GM18507 (cell line): ENCODE results near the gene GPR132.
"Not testable (repeated sequence)": the region's sequence is repeated elsewhere in the genome, so short reads cannot be mapped to it uniquely, and the experiment has no call there.

ENCODE experiments used
- DNase-seq: peaks from one replicate; pipeline ENCODE4 v3.0.0; 2011; ENCODE audit warnings: low read depth; ENCODE audit not compliant: insufficient read length; ENCODE audit errors: extremely low spot score
- FAIRE-seq: peaks from 2 replicates; lab custom pipeline; 2011; peaks lifted over from hg19 to GRCh38; lab: Jason Lieb, UNC

GPR132 gene

DNA sequence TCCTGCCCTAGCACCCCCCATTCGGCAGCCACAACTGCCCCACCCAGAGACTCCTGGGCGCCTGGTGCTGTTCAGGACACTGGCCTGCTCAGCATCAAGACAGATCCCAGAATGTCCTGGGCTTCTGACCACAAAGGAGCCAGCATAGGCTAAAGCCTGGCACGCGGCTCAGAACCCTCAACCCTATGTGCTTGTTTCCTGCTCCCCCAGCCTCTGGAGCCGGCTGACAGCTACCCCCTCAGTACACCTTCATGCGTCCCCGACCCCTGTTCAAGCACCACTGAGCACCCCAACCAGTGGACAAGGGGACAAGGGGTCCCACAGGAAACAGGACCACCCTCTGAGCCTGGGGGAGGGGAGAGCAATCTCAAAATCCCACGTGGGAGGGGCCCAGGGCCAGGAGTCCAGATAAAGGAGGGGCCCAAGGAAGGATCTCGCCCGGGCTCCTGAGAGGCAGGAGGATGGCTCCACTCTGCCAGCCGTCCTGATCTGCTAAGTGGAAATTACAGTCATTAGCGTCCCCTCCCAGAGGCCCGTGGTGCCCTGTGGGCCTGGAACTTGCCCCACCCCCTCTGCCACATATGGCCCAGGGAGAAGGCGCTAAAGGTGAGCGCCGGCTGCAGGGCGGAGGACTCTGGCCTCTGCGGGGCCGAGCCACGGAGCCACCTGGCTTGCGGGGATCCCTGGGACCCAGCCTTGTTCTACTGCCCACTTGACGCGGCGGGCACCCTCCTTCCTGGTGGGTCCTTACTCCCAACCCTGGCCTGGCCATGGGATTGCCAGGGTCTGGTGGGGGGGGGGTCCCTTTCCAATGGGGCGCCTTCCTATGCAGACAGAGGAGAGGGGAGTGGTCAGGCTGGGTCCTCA lies 27.2 kb upstream of the GPR132 start:
- DNase-seq: no peak
- FAIRE-seq: no peak

DNA sequence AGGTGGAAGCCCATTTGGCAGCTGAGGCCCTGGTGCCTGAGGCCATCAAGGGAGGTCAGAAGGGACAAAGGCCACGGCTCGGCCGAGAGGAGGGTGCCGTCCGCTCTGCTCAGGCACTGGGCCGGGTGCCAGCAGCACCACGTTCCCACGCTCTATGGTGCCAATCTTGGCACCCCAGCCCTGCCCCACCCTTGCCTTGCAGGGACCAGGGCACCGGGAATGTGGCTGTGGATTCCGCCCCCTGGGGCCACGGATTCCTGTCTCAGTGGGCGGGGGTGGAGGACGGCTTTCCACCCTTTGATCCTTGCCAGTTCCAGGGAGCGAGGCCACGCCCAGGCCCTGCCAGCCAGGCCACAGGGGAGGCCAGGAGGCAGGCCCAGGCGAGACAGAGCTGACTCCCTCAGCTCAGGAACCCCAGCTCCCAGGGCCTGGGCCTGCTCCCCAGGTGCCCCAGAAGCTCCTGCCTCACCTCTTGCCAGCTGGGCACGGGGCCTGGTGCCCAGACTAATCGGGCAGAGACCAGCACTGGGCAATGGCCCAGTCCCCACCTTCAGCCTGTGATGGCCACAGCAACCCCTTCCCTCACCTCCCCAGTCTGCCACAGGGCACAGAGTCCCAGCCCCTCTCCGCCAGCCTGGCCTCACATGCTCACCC lies 26.4 kb upstream of the GPR132 start:
- DNase-seq: no peak
- FAIRE-seq: no peak

DNA sequence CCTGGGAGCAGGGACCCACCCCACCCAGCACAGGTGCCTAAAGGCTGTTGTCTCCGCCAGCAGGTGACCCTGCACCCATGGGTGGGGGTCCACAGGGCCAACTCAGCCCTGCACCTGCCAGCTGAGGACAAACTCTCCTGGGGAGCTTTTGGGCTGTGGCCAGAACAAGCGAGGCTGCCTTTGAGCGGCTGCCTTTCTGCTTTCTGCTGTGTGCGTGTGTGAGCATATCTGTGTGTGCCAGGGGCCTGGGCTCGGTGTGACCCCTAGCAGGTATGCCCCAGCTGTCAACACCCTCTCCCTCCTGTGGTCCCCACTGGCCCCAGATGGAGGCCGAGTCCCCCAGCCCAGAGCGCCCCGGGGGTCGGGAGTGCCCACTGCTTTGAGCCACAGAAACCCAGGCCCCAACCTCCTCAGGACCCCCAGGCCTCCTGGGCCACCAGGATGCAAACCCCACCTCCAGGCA lies 25.9 kb upstream of the GPR132 start:
- DNase-seq (no peak), FAIRE-seq (no peak)

DNA sequence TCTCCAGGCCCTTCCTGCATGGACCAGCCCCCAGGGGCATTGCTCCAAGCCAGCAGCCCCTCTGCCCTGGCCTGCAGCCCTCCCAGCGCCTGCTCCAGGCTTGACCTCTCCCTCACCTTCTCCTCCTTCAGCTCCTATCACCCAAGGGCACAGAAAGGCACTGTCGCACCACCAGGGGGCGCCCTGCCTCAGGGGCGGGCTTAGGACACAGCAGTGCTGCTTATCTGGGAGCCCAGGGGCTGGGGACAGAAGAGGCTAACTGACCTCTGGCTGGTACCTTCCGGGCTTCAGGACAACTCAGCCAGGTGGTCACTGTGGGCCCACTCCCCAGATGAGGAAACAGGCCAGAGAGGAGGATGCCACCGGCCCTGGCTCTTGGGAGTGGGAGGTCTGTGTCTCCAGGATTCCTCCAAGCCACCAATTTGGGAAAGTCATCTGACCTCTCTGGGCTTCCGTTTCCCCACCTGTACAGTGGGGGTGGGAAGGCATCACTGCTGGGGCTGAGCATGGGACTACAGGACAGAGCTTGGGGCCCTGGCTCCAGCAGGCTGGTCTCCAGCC lies 25.3 kb upstream of the GPR132 start:
- FAIRE-seq (peak; percentile 95), DNase-seq (no peak)

DNA sequence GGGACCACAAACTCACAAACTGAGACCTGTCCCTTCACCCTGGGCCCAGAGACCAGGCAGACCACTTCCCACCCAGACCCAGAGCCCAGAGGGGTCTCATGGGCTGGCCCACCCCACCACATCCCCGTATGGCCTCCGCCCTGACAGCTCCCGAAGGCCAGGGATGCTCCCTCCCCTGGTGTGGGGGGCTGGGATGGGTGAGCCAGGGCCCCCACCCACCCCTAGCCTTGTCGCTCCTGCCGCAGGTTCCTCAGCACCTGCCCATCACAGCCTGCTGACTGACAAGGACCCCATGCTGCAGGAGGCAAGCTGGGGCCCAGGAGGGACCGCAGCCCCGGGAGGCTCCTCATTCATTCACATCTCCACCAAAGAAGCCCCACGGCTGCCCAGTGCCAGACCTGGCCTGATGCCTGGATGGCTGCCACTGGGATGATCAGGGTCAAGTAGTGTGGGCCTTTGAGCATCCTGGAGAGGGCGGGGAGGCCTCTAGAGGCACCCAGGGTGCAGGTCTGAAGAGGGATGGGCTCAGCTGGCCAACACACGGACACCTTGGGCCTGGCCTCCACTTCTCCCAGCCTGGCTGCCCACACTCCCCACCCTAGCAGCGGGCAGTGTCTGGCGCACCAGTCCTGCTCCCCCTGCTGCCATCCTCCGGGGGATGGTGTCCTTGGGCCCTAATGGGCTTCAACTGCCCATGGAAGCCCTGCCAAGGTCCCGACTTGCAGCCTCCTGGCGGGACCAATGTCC lies 24.7 kb upstream of the GPR132 start:
- no peak for FAIRE-seq
- no peak for DNase-seq

DNA sequence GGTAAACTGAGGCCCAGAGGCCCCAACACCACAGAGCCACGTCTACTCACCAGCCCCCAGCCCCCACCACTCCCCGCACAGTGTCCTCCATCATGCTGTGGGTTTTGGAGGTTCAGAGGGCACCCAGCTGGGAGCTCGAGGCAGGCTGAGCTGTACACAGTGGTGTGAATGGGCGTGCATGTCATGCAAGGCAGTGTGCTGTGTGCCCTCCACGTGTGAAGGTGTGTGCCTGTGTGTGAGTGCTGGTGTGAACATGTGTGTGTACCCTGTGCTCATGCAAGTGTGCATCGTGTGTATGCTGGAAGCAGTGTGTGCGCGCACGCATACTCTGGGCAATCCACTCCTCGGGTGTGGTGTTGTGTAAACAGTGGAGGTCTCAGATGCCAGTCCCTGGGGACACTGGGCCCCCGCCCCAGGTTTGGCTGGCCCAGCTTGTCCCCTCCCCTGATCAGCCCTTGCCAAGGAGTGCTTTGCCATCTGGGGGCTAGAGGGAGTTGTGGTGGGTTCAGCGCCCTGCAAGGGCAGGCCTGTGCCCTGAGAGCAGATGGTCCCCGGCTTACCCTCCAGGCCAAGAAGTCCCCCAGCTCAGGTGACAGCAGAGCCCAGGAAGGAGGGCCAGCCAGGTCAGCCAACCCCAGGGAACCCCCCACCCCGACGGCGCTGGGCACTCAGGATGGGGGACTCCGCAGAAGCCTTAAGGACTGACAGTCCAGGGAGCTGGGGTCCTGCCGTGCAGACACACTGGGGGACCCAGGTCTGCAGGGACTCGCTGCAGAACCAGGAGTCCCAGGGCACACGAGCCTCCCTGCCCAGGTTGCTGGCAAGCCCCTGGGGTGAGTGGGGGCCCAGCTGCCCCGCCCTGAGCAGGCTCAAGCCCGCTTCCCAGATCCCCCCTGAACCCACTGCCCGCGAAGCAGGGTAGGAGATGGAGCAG lies 23.8 kb upstream of the GPR132 start:
- FAIRE-seq (no peak), DNase-seq (no peak)

DNA sequence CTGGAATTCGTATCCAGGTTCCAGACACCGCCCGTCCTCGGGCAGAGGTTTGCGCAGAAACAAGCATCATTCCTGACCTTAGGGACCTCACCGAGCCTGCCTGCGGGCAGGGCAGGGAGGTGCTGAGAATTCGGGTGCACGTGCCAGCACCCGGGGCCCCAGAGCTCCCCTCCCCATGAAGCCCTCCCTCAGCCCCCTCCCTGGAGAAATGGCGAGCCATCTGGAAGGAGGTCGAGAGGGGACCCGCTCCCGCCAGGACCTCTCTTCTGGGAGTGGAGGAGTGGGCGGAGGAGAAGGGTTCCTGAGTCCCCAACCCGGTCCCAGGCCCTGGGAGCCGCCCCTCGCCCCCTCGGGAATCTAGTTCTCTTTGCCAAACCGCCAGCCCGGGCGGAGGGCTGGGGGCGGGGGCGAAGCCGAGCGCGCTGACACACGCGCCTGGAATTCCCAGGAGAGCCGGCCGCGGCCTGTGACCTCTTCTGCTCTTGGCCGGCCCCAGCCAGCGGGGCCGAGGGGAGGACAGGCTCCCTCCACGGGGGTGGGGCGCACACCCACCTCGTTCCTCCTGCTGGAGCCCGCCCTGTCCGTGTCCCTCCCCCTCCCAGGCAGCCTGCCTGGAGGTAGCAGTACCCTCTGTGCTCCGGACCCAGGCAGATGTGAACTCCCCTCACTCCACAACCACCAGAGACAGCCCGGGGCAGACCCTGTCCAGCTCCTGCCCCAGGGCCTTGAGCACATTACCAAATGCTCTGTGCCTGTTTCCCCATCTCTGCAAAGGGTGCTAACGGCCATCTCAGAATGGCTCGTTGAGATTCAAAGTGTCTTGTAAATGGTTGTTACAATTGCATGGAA lies 23.0 kb upstream of the GPR132 start:
- DNase-seq: no peak
- no peak for FAIRE-seq

DNA sequence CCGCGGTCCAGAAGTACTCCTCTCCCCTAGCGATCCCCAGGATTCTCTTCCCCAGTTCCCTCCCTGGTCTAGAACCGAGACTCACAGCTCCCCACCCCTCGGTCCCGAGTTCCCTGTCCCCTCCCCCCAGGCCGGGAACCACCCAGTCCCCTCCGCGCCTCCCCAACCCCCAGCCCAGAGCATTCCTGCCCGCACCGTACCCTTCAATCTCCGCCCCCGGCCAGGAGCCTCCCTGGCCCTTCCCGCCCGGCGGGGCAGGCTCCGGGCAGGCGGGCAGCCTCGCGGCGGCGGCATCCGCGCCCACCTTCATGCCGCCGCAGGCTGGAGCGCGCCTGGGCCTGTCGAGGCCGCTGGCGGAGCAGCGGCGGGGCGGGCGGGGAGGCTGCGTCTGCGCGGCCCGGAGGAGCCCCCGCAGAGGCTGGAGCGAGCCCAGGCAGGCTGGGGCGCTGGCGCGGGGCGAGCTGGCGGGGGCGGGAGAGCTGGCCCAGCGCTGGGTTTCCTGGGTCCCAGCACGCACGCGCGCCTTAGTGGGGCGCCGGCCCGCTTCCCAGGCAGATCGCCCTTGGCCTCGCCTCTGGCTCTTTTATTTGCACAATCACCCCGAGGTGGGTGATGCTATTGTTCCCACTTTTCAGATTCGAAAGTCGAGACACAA lies 22.2 kb upstream of the GPR132 start:
- DNase-seq: no peak
- FAIRE-seq: no peak

DNA sequence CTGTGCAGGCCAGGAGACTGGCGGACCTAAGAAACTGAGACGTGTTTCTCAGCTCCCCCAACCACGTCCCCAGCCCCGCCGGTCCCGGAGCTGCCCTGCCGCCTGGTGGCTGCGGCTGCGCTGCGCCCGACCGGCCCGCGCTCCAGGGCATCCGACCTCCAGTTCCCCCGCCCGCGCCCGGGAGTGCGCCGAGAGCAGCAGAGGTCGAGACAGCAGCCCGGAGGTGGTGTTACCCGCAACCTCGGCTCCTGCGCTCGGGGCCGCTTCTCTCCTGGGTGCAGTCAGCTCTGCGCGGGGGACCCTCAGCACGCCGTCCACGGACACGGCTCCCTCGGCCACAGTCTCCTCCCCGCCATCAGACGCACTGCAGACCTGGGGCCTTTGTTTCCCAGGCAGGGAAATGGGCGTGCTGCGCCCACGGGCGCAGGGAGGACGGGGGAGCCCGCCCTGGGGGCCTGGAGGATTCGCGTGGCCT lies 21.6 kb upstream of the GPR132 start:
- FAIRE-seq (peak; percentile 88), DNase-seq (no peak)

DNA sequence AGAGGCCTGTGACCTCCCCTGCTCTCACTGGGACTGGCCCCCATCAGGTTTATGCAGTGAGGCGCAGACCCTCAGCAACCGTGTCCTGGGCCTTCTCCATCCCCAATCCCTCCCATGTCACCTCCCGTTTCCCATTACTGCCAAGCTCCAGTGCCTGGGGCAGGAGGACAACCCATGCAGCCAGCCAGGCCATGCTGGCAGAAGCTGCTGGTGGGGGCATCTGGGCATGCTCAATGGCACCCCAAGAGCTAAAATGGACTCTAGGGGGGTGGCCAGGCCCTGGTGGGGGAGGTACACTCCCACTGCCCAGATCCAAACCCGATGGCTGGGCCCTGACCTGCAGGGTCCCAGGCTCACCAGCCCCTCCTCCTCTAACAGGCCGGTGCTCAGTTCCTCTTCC lies 20.5 kb upstream of the GPR132 start:
- DNase-seq (no peak), FAIRE-seq (no peak)

DNA sequence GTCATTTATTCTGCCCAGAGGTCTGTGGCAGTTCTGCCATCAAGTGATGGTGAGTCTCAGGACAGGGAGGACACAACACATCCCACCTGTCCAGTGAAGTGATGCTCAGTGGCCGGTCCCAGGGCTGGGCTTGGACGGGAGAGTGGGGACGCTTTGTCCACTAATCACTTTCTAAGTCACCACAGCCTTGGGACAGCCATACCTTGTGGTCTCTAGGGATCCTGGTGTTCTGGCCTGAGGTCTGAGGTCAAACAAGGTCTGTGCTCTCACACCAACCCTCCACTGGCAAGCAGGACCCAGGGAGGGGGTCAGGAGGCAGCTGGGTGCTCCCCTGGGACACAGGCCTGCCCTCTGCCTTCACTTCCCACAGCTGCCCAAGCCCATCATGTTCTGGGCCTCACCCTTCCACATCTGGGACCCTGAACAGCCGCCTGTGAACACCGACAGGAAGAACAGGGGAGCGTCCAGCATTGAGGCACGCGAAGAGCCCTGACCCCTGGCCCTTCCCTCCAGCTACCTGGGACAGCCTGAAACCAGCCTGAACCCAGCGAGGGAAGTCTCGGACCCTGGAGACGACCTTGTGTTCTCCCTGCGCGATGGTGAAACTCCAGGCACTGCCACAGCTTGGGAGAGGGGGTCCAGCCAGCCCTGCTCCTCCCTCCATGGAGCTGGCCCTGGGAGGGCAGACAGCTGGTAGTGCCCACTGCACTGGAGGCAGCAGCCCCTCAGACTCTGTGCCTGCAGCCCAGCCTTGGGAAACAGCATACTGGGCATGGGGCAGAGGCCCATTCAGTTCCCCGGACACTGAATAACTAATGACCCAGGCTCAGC lies 19.7 kb upstream of the GPR132 start:
- DNase-seq (no peak), FAIRE-seq (no peak)

DNA sequence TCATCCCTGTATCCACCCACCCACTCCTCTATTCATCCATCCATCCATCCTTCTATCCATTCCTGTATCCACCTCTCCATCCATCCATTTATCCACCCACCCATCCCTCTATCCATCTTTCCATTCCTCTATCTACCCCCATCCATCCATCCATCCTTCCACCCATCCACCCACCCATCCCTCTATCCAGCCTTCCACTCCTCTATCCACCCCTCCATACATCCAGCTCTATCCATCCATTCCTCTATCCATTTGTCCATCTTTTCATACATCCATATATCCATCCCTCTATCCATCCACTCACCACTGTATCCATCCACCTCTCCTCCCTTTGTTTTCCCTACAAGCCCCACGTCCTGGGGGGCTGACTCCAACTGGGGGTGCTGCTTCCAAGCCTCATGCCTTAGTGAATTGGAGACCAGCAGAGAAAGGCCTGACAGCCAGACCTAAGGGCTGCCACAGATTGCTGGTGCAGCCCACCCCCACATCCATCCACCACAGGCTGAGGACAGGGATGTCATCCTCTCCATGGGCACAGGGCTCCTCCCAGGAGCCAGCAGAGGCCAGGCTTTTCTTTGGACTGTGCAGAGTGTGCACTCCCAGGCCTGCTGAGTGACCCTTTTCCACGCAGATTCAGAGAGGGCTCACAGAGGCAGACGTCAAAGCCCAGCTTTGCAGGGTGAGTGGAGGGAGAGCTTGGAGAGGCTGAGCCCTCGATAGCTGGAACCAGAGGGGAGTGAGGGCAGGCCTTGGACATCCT lies 18.9 kb upstream of the GPR132 start:
- DNase-seq (no peak), FAIRE-seq (no peak)

DNA sequence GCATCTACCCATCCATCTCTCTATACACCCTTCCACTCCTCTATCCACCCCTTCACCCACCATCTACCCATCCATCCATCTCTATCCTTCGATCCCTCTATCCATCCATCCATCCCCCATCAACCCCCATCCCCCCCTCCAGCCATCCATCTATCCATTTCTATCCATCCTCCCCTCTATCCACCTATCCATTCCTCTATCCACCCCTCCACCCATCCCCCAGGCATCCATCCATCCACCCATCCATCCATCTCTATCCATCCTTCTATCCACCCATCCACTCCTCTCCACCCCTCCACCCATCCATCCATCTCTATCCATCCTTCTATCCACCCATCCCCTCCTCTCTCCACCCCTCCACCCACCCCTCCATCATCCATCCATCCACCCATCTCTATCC lies 17.5 kb upstream of the GPR132 start:
- FAIRE-seq (no peak), DNase-seq (no peak)

DNA sequence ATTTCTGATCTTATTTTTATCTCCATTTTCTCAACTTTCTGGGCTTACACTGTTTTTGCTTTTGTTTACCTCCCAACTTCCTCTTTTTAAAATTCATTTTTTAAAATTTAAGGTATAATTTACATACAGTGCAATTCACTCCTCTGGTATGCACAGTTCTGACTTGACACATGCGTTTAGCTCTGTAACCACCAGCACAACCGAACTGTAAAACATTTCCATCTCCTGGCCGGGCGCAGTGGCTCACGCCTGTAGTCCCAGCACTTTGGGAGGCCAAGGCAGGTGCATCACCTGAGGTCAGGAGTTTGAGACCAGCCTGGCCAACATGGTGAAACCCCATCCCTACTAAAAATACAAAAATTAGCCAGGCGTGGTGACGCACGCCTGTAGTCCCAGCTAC lies 16.2 kb upstream of the GPR132 start:
- not testable (repeated sequence) for FAIRE-seq, DNase-seq

DNA sequence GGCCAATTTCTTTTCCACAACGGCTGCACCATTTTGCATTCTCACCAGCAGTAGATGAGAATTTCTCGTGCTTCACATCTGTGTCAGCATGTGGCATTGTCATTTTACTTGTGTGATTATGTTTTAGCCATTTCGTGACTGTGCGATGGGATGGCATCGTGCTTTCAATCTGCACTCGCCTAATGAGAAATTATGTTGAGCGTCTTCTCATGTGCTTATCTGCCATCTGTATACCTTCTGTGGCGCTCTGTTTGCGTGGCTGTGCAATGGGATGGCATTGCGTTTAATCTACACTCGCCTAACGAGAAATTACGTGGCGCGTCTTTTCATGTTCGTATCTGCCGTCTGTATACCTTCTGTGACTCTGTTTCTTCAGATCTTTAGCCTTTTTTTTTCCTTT lies 14.9 kb upstream of the GPR132 start:
- FAIRE-seq (no peak), DNase-seq (no peak)

DNA sequence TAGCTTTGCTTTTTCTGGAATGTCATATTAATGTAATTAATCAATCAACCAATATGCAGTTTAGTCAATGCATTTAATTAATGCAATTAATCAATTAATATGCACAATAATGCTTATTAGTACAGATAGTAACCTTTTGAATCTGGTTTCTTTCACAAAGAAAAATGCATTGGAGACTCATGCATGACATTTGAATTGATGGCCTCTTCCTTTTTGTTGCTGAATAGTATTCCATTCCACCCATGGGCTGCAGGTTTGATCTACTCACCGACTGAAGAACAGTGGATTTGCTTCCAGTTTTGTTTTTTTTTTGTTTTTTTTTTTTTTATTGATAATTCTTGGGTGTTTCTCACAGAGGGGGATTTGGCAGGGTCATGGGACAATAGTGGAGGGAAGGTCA lies 13.1 kb upstream of the GPR132 start:
- FAIRE-seq (no peak), DNase-seq (no peak)
